GM21390 (cell line): ENCODE data around the gene NKAIN4.
"Not testable (repeated sequence)": the region's sequence is repeated elsewhere in the genome, so short reads cannot be mapped to it uniquely, and the experiment has no call there.

Experiments used
- ATAC-seq: cut with Tn5 transposase; IDR thresholded peaks from one replicate; pipeline ENCODE4 v1.9.1; 2021; ENCODE audit not compliant: unreplicated experiment

NKAIN4 gene

GRCh38 chr20:63258781-63259180 is 4.5 kb upstream of the NKAIN4 start:
- no peak for ATAC-seq

DNA sequence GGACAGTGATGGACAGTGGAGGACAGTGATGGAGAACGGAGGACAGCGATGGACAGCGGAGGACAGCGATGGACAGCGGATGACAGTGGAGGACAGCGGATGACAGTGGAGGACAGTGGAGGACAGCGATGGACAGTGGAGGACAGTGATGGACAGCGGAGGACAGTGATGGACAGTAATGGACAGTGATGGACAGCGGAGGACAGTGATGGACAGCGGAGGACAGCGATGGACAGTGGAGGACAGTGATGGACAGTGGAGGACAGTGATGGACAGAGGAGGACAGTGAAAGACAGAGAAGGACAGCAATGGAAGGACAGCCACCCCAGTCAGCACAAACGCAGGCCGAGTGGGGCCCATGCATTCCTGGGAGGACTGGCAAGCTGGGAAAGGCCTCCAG is 3.4 kb upstream of the NKAIN4 start:
- no peak for ATAC-seq

- ATAC-seq = no peak
Observed at GRCh38 chr20:63256954-63257353, 2.7 kb upstream of the NKAIN4 start.

DNA sequence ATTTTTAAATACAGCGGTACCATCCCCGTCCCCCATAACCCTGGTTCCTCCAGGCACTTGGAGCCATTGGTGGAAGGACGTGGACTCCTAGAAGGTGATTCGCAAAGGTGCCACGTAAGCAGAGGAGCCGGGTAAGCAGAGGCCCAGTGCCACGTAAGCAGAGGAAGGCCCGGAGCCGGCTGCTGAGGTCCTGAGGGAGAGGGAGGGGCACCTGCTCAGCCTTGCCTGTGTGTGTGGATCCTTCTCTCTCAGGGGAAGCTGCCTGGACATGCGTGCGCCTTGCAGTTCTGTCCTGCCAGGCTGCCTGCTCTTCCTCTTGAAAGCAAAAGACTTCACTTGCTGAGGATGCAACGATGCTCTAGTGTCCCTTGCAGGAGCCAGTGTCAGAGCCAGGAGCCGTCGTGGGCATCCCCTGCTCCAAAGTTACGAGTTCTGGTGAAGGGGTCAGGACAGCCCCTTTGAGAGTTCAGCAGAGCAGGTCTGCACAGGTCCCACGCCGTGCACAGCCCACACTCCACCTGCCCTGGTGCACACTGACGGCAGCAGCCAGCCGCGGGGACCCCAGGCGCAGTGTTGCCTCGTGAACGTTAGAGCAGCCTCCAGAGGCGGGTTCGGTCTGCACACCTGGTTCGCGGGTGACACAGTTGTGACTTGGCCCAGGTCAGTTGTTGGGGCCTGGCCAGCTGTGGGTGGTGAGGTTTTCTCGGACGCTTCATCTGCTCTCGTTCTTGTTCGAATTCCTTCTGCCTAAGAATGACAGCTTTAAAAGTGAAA is 1.9 kb upstream of the NKAIN4 start:
- ATAC-seq = no peak

- no peak for ATAC-seq
Observed at GRCh38 chr20:63254606-63255384, 532 bp upstream of the NKAIN4 start.

- no peak for ATAC-seq
Observed at GRCh38 chr20:63253438-63254231, 628 bp downstream of the NKAIN4 start.

DNA sequence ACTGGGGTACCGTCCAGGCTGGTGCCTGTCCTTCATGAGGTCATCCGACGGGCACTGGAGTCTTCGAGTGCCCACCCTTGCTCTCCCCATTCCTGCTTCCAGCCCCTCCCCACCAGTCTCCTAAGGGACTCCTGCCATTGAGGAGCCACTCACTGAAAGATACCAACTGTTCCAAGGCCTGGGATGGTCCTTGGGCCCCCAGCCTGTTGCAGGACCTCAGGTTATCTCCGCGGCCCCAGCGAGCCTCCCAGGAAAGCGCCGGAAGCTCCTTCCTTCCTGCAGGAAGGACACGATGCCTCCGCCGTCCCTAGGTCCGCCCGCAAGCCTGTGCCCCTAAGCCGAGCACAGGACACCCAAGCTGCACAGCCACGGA is 1.2 kb downstream of the NKAIN4 start:
- no peak for ATAC-seq

DNA sequence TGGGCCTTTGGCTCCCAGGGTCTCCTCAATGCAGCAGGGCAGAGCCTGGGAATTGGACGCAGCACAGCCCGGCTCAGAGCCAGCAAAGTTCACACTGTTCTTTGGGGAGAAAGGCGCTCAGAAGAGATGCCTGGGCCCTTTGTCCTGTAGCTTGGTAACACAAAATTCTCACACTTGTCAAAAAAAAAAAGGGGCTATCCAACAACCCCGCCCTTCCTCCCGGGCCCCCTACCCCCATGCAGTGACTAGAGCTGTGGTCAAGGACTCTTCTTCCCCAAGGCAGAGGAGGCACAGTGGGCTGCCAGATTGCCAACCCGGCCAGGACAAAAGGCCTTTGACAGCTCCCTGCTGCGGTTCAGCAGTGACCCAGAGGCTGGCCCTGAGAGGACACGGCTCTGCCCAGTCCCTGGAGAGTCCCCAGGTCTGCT is 2.0 kb downstream of the NKAIN4 start:
- ATAC-seq = no peak

GRCh38 chr20:63251350-63251749 is 2.9 kb downstream of the NKAIN4 start:
- not testable (repeated sequence) for ATAC-seq

- ATAC-seq = no peak
Observed at GRCh38 chr20:63249891-63250290, 4.4 kb downstream of the NKAIN4 start.

- no peak for ATAC-seq
Observed at GRCh38 chr20:63248835-63249591, 5.2 kb downstream of the NKAIN4 start.

DNA sequence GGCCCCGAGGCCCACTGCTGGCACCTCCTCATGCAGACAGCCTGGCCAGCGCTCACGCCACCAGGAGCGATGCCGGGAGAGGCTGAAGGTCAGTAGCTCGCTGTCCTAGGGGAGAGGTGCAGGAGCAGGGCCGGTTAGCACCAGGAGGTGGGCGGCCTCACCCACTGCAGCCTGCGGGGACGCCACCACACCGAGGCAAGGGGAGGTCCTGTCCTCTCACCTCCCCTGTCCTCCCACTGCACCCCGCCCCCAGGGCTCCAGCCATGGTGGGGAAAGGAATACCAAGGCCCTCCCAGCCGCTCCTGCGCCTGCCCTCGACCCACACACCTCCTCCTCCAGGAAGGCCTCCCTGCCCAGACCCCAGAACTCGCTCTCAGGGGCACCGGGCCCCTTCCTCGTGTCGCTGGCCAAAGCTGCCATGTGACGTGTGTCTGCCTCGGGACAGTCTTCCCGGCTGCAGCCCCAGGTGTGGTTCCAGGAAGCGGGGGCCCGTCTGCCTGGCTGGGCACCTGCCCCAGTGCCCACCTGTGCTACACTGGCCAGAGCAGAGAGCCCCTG is 6.5 kb downstream of the NKAIN4 start:
- ATAC-seq = no peak

DNA sequence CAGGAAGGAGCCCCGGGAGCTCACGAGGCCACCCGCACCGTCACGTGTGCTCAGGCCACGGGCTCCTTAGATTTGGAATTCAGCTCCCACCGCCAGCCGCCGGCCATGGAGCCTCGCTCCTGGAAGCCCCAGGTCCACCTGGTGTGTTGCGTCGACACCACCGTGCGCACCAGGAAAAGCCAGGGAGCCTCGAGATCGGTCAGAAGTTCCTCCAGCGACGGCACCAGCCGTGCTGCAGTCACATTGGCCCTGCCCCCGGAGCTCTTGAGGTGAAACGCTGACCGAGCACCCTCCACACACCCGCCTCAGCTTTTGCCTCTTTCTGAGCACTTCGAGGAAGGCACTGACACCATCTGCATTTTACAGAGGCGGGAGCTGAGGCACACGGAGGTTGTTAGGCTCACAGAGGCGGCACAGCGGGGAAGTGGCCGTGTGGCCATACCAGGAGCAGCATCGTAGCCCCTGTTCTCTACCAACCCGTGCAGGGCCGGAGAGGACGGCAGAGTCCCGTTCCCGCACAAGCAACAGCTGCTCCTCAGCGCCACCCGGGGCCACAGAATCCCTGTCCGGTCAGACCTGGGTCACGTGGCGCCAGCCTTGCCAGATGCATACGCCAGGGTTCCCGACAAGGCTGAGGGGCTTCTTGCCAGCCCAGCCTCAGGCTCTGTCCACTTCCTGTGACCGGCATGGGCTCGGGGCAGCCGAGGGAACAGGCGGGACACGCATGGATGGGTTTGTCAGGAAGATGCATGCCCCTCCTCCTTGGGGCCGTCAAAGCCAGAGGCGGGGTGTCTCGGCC is 7.6 kb downstream of the NKAIN4 start:
- no peak for ATAC-seq

GRCh38 chr20:63244468-63244867 is 9.8 kb downstream of the NKAIN4 start:
- no peak for ATAC-seq

DNA sequence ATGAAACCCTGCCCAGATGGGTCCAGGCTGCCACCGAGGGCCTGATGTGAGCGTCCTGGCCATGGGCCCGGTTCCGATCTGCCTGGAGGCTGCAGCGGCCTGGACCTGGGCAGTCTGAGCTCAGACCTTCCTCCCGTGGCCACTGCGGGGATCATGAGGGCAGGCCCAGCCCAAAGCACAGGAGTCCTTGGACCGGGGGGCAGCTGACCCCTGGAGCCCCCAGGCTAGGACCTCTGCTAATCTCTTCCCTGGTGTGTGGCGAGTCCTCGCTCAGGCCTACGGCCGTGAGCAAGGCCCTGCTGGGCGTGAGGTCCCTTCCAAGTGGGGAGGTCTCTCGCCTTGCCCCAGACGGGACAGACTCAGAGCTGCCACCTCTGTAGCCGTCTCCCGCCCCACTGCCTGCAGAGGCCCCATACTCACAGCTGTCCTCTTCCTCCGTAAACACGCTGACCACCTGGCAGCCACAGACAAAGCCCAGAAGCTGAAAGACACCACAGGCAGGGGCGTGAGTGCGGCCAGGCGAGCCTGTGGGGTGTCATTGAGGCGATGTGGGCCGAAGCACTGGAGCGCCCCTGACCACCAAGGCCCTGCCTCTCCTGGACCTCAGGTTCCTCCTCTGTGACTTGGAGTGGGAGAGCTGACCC is 10.5 kb downstream of the NKAIN4 start:
- no peak for ATAC-seq

DNA sequence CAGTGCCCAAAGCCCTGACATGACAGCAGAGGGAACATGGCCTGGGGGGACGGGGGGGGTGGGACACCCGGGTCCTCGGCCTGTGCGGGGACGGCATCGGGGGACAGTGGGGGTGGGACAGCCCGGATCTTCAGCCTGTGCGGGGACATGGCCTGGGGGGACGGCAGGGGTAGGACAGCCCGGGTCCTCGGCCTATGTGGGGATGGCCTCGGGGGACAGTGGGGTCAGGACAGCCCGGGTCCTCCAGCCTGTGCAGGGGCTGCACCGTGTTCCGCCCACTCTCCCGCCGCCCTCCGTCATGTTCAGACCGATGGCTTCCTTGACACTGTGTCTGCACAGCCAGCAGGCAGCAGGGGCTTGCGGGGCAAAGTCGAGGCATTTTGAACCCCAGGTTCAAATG is 11.5 kb downstream of the NKAIN4 start:
- no peak for ATAC-seq

DNA sequence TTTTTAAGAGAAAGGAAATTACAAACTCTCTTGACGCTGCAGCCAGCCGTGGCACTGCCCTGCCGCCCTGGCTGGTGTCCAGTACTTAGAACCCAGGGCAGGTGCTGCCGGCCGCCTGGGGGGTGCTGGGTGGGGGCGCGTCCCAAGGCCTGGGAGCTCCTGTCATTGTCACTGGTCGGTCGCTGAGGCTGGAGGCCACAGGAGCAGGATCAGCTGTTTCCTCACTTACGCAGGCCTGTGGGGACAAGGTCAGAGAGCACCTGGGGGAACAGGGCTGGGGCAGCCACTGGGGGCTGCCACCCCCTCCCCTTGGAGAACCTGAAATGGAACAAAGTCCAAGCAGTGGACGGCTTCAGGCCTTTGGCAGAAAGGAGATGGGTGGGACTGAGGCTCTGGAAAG is 13.0 kb downstream of the NKAIN4 start:
- no peak for ATAC-seq

GRCh38 chr20:63240004-63240403 is 14.3 kb downstream of the NKAIN4 start:
- ATAC-seq = no peak

- no peak for ATAC-seq
Observed at GRCh38 chr20:63239431-63239830, 14.8 kb downstream of the NKAIN4 start.
